WTC11 (cell line): Measurements from ENCODE around the gene UBAC2. TPM values are rescaled to one million over a fixed set of nuclear protein-coding genes. Genes with fewer than 3 reads are reported as not detected.

ENCODE experiments used
- ATAC-seq: fragments of 200-7000 bp; cut with Tn5 transposase; 2 replicates; pipeline ENCODE4 v1.10.0; 2021; ENCODE audit warnings: mild to moderate bottlenecking, moderate library complexity
- CTCF ChIA-PET: fragments of 300-600 bp; sonication (Branson Sonifier 250); formaldehyde crosslinking; loops from one replicate; lab custom pipeline; 2021; ENCODE audit warnings: antibody characterized with exemption; lab: Charles Lee
- POLR2A ChIA-PET: fragments of 350-600 bp; sonication (Branson Sonifier 250); formaldehyde crosslinking; loops from one replicate; lab custom pipeline; 2021; ENCODE audit warnings: antibody characterized with exemption; lab: Charles Lee
- DNase-seq: peaks from one replicate; pipeline ENCODE4 v3.0.0; 2021; ENCODE audit warnings: low spot score
- H3K27ac Mint-ChIP-seq: 2 replicates; pipeline ENCODE4 v1.8.0; 2021; ENCODE audit warnings: mixed read lengths
- H3K27me3 Mint-ChIP-seq: 2 replicates; pipeline ENCODE4 v1.8.0; 2021; ENCODE audit warnings: low read depth, mild to moderate bottlenecking, moderate library complexity, mixed read lengths
- H3K36me3 Mint-ChIP-seq: 2 replicates; pipeline ENCODE4 v1.8.0; 2021; ENCODE audit warnings: mixed read lengths
- H3K4me1 Mint-ChIP-seq: 2 replicates; pipeline ENCODE4 v1.8.0; 2022; ENCODE audit warnings: mixed read lengths
- H3K4me3 Mint-ChIP-seq: 2 replicates; pipeline ENCODE4 v1.8.0; 2021; ENCODE audit warnings: mild to moderate bottlenecking, moderate library complexity, mixed read lengths
- H3K9me3 Mint-ChIP-seq: 2 replicates; pipeline ENCODE4 v1.8.0; 2021; ENCODE audit warnings: mixed read lengths
- ATF1 ChIP-seq: sonication (generic); formaldehyde crosslinking; IDR thresholded peaks from 2 replicates; pipeline ENCODE4 v1.8.1; 2023; ENCODE audit warnings: mild to moderate bottlenecking, moderate library complexity, missing genetic modification reagents
- ATF6 ChIP-seq: sonication (generic); formaldehyde crosslinking; IDR thresholded peaks from 2 replicates; pipeline ENCODE4 v1.8.1; 2023; ENCODE audit warnings: mild to moderate bottlenecking, missing genetic modification reagents
- CREB1 ChIP-seq: sonication (generic); formaldehyde crosslinking; IDR thresholded peaks from 2 replicates; pipeline ENCODE4 v1.8.0; 2023; ENCODE audit warnings: mild to moderate bottlenecking, missing genetic modification reagents
- E2F4 ChIP-seq: sonication (generic); formaldehyde crosslinking; IDR thresholded peaks from 2 replicates; pipeline ENCODE4 v1.8.1; 2022; ENCODE audit warnings: low read depth, mild to moderate bottlenecking, moderate library complexity, missing genetic modification reagents, borderline replicate concordance
- ELF4 ChIP-seq: sonication (generic); formaldehyde crosslinking; IDR thresholded peaks from 2 replicates; pipeline ENCODE4 v1.8.1; 2022; ENCODE audit warnings: low read depth, mild to moderate bottlenecking, moderate library complexity, missing genetic modification reagents
- EMX1 ChIP-seq: fragments of 250-450 bp; sonication (Bioruptor Pico); IDR thresholded peaks from 2 replicates; pipeline ENCODE4 v1.8.0; 2021; ENCODE audit warnings: mild to moderate bottlenecking
- FOXJ3 ChIP-seq: sonication (generic); formaldehyde crosslinking; IDR thresholded peaks from 2 replicates; pipeline ENCODE4 v1.9.0; 2021; ENCODE audit warnings: missing genetic modification reagents, mild to moderate bottlenecking, borderline replicate concordance
- FOXK1 ChIP-seq: sonication (generic); formaldehyde crosslinking; IDR thresholded peaks from 2 replicates; pipeline ENCODE4 v1.8.0; 2022; ENCODE audit warnings: mild to moderate bottlenecking, moderate library complexity, missing genetic modification reagents
- MYBL2 ChIP-seq: sonication (generic); formaldehyde crosslinking; IDR thresholded peaks from 2 replicates; pipeline ENCODE4 v1.8.1; 2023; ENCODE audit warnings: mild to moderate bottlenecking, moderate library complexity, missing genetic modification reagents
- SMAD3 ChIP-seq: sonication (generic); formaldehyde crosslinking; IDR thresholded peaks from 2 replicates; pipeline ENCODE4 v1.8.0; 2022; ENCODE audit warnings: missing genetic modification reagents, mild to moderate bottlenecking, borderline replicate concordance
- TP53 ChIP-seq: sonication (generic); formaldehyde crosslinking; IDR thresholded peaks from 2 replicates; pipeline ENCODE4 v1.8.1; 2023; ENCODE audit warnings: mild to moderate bottlenecking, missing genetic modification reagents
- ZBTB21 ChIP-seq: sonication (generic); formaldehyde crosslinking; IDR thresholded peaks from 2 replicates; pipeline ENCODE4 v1.8.1; 2023; ENCODE audit warnings: mild to moderate bottlenecking, missing genetic modification reagents, borderline replicate concordance
- ZBTB43 ChIP-seq: sonication (generic); formaldehyde crosslinking; IDR thresholded peaks from 2 replicates; pipeline ENCODE4 v1.8.1; 2023; ENCODE audit warnings: mild to moderate bottlenecking, missing genetic modification reagents
- ZNF121 ChIP-seq: sonication (generic); formaldehyde crosslinking; IDR thresholded peaks from 2 replicates; pipeline ENCODE4 v1.8.0; 2023; ENCODE audit warnings: missing genetic modification reagents
- ZNF232 ChIP-seq: sonication (generic); formaldehyde crosslinking; IDR thresholded peaks from 2 replicates; pipeline ENCODE4 v1.8.0; 2022; ENCODE audit warnings: mild to moderate bottlenecking, missing genetic modification reagents
- ZNF423 ChIP-seq: fragments of 250-450 bp; sonication (Bioruptor Pico); IDR thresholded peaks from 2 replicates; pipeline ENCODE4 v2.1.2; 2022; ENCODE audit warnings: mild to moderate bottlenecking, moderate library complexity
- total RNA-seq: library from RNA; stranded (reverse); gene quantifications from 3 replicates; pipeline ENCODE4 v1.2.3, GENCODE V29; 2021
- TF ChIP-seq, protein P1 (sequence below): fragments of 250-450 bp; sonication (Bioruptor Pico); IDR thresholded peaks from 2 replicates; pipeline ENCODE4 v1.8.0; 2021; ENCODE audit warnings: mild to moderate bottlenecking
- TF ChIP-seq, protein P2 (sequence below): sonication (generic); formaldehyde crosslinking; IDR thresholded peaks from 2 replicates; pipeline ENCODE4 v1.8.1; 2023; ENCODE audit warnings: mild to moderate bottlenecking, missing genetic modification reagents, moderate library complexity
- TF ChIP-seq, protein P3 (sequence below): sonication (generic); formaldehyde crosslinking; IDR thresholded peaks from 2 replicates; pipeline ENCODE4 v1.8.0; 2022; ENCODE audit warnings: mild to moderate bottlenecking, missing genetic modification reagents
- TF ChIP-seq, protein P4 (sequence below): sonication (generic); formaldehyde crosslinking; IDR thresholded peaks from 2 replicates; pipeline ENCODE4 v1.8.0; 2023; ENCODE audit warnings: missing genetic modification reagents
- TF ChIP-seq, protein P5 (sequence below): fragments of 250-450 bp; sonication (Bioruptor Pico); IDR thresholded peaks from 2 replicates; pipeline ENCODE4 v2.1.2; 2022; ENCODE audit warnings: mild to moderate bottlenecking, moderate library complexity

Gene UBAC2
- total RNA-seq, 1 experiment from 2014 or later, result 64.7 TPM

DNA sequence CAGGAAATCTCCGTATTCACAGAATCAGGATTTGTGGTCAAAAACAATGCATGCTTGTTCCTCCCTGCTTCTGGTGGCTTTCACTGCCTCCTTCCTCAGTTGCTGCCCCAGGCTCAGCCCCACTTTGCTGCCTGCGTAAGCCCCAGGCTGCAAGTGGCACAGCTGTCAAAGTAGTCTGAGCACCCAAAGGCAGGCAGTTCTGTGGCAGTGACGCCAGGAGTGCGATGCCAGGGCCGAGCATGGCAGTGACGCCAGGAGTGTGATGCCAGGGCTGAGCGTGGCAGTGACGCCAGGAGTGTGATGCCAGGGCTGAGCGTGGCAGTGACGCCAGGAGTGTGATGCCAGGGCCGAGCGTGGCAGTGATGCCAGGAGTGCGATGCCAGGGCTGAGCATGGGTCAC, 183.8 kb downstream of the UBAC2 start (continued):
- TF ChIP-seq TP53 (CRISPR knock-in tag) (no peak), ATF1 (CRISPR knock-in tag) (no peak)
- TF ChIP-seq, protein P1, sequence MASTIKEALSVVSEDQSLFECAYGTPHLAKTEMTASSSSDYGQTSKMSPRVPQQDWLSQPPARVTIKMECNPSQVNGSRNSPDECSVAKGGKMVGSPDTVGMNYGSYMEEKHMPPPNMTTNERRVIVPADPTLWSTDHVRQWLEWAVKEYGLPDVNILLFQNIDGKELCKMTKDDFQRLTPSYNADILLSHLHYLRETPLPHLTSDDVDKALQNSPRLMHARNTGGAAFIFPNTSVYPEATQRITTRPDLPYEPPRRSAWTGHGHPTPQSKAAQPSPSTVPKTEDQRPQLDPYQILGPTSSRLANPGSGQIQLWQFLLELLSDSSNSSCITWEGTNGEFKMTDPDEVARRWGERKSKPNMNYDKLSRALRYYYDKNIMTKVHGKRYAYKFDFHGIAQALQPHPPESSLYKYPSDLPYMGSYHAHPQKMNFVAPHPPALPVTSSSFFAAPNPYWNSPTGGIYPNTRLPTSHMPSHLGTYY, result no peak

GRCh38 chr13:99385161-99385560, 184.5 kb downstream of the UBAC2 start:
- no peaks in the 10 kb centered on the region for H3K9me3 Mint-ChIP-seq
- DNase-seq, result no peak
- no peak for ATAC-seq
- CTCF ChIA-PET, result no interaction called here
- peaks cover 17% of the 10 kb centered on the region for H3K36me3 Mint-ChIP-seq
- peaks cover 21% of the 10 kb centered on the region for H3K4me1 Mint-ChIP-seq
- no peaks in the 10 kb centered on the region for H3K27me3 Mint-ChIP-seq
- H3K27ac Mint-ChIP-seq, result no peak overlapping the region
- H3K4me3 Mint-ChIP-seq, result no peak overlapping the region
- TF ChIP-seq ZBTB43 (CRISPR knock-in tag) (no peak), E2F4 (no peak), ZBTB21 (CRISPR knock-in tag) (no peak), ZNF121 (CRISPR knock-in tag) (no peak), MYBL2 (CRISPR knock-in tag) (no peak)
- TF ChIP-seq, protein P2, sequence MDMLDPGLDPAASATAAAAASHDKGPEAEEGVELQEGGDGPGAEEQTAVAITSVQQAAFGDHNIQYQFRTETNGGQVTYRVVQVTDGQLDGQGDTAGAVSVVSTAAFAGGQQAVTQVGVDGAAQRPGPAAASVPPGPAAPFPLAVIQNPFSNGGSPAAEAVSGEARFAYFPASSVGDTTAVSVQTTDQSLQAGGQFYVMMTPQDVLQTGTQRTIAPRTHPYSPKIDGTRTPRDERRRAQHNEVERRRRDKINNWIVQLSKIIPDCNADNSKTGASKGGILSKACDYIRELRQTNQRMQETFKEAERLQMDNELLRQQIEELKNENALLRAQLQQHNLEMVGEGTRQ, result no peak
- TF ChIP-seq, protein P3, sequence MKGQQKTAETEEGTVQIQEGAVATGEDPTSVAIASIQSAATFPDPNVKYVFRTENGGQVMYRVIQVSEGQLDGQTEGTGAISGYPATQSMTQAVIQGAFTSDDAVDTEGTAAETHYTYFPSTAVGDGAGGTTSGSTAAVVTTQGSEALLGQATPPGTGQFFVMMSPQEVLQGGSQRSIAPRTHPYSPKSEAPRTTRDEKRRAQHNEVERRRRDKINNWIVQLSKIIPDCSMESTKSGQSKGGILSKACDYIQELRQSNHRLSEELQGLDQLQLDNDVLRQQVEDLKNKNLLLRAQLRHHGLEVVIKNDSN (CRISPR knock-in tag), result no peak
- TF ChIP-seq, protein P4, sequence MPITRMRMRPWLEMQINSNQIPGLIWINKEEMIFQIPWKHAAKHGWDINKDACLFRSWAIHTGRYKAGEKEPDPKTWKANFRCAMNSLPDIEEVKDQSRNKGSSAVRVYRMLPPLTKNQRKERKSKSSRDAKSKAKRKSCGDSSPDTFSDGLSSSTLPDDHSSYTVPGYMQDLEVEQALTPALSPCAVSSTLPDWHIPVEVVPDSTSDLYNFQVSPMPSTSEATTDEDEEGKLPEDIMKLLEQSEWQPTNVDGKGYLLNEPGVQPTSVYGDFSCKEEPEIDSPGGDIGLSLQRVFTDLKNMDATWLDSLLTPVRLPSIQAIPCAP, result no peak
- POLR2A ChIA-PET, result no interaction called here

- DNase-seq, result no peak
- Mint-ChIP-seq H3K9me3 (no peaks in the 10 kb centered on the region), H3K36me3 (peaks cover 13% of the 10 kb centered on the region), H3K4me1 (peaks cover 20% of the 10 kb centered on the region)
- POLR2A ChIA-PET, result no interaction called here
- TF ChIP-seq, protein P5, sequence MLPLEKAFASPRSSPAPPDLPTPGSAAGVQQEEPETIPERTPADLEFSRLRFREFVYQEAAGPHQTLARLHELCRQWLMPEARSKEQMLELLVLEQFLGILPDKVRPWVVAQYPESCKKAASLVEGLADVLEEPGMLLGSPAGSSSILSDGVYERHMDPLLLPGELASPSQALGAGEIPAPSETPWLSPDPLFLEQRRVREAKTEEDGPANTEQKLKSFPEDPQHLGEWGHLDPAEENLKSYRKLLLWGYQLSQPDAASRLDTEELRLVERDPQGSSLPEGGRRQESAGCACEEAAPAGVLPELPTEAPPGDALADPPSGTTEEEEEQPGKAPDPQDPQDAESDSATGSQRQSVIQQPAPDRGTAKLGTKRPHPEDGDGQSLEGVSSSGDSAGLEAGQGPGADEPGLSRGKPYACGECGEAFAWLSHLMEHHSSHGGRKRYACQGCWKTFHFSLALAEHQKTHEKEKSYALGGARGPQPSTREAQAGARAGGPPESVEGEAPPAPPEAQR (CRISPR knock-in tag), result no peak
- TF ChIP-seq EMX1 (CRISPR knock-in tag) (no peak), SMAD3 (CRISPR knock-in tag) (no peak), CREB1 (CRISPR knock-in tag) (no peak), FOXJ3 (CRISPR knock-in tag) (no peak), ZNF423 (CRISPR knock-in tag) (no peak), ELF4 (CRISPR knock-in tag) (no peak), ZNF121 (CRISPR knock-in tag) (no peak), FOXK1 (CRISPR knock-in tag) (no peak), ZNF232 (CRISPR knock-in tag) (no peak), ATF6 (CRISPR knock-in tag) (no peak)
- TF ChIP-seq, all 79 proteins: peak for 0
- ATAC-seq, result no peak
- Mint-ChIP-seq H3K27me3 (no peaks in the 10 kb centered on the region), H3K27ac (no peak overlapping the region), H3K4me3 (no peak overlapping the region)
- CTCF ChIA-PET, result interaction anchor here (1.5 kb wide), 1 partner anchor 12 kb away, joined by 4 read pairs; no protein-coding TSS in a partner anchor
Measured at GRCh38 chr13:99385940-99386339, 185.3 kb downstream of the UBAC2 start.
